HUDEP-2 (cell line): ENCODE results near the gene RIT2.

Source experiments
- DNase-seq, 76 experiments: peaks; one replicate each; lab custom pipeline; 2025; ENCODE audit not compliant: unreplicated experiment in 76 of 76; lab: John Stamatoyannopoulos, UW

Gene RIT2

DNA sequence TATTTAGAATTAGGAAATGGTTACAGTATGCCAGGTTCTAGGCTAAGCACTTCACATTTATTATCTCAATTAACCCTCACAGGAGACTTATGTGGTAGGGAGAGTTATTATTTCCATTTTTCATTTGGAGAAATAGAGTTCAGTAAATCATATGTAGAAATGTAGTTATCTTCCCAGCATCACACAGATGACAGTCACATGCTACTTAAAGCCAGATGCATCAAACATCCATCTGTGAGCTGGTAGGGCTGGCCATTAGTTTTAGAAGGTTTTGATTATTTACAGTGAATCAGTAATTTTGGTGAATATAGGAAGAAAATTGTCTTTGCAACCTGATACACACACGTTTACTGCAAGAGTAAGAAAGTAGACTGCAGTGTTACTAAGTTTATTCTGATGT is 97.9 kb downstream of the RIT2 start:
- DNase-seq: no peak

DNA sequence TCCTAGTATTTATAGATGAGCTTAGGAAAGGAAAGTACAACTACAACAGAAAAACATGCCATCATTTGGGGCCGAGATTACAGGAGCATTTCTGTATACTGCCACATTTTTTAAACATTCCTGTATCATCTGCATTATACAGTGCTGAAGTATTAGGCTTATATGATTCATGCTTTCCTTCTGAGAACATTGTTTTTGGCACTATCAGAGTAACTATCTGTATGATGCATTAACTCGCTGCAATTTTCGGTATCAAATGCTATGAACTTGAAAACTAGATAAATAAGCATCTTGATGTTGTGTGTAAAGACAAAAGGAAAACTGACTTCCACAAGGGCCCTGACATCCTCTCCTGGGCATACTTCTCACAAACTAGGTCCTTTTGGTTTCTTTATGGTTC is 102.0 kb downstream of the RIT2 start:
- no peak for DNase-seq

GRCh38 chr18:43012951-43013350 is 102.5 kb downstream of the RIT2 start:
- DNase-seq: no peak

- no peak for DNase-seq
These were observed 104.9 kb downstream of the RIT2 start for GRCh38 chr18:43010611-43011010.

DNA sequence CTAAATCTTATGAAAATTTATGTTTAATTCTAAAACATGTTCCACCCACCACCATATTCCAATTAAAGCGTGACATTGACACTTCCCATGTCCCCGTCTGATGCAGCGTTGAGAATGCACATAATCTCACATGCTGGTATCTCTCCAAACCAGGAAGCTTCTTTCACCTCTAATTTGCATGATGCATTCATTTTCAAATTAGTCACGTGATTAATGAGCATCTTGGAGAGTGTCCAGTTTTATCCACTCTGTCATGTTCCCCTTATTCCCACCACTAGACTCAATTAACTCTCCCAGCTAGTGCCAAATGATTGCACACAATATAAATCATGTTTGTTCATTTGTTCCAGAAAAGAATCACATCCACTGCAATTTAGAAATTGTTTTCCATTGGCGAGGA is 105.8 kb downstream of the RIT2 start:
- no peak for DNase-seq

DNA sequence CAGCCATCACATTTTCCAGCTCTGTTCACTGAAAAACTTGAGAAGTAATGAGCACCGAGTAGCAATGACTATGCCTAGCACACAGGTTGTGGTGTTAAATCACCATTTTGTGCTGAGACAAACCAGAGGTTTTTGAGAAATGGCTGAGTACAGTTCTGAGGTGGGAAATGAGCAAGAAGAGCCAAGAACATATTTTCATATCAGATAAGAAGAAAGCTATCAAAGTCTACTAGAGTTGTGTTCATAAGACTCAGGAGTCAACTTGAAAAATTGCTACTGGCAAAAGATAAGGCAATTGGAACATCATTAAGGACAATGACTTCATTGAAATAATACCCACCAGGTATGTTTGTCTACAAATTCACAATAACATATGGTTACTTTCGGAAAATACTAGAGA is 108.1 kb downstream of the RIT2 start:
- DNase-seq: no peak

DNA sequence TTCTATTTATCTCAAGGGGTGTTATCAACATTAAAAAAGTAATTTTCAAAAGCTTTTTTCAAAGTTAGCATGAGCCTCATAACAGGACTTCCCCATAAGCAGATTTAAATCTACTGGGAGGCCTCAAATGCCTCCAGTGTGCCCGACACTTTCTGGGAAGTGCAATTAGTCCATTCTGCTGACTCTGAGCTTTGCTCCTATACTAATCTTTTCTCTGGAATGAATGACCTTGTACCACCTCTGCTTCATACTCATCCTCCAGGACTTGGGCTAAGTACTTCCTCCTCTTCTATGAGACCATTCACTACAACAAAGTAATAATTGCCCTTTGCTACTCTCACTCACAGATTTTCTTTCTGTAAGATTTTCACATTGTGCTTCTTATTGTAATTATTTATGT is 111.1 kb downstream of the RIT2 start:
- no peak for DNase-seq

GRCh38 chr18:43001821-43002220 is 113.7 kb downstream of the RIT2 start:
- DNase-seq: no peak

DNA sequence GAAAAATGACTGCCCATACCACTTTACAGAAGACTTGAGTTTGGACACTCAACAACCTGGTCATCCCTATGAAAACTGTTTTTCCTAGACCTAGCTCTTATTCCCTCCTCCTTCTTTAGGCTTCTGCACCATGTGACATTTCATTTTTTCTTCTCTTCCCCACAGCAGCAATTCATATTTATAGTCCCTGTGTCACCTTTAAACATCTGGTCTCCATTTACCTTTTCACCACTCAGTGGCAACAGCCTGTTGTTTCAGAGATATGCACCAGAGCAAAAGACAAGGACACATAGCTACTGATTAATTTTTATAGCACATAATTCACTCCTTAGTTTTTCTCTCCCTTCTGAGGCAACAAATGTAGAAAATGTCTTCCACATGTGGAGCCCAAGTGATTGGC is 118.7 kb downstream of the RIT2 start:
- no peak for DNase-seq

DNA sequence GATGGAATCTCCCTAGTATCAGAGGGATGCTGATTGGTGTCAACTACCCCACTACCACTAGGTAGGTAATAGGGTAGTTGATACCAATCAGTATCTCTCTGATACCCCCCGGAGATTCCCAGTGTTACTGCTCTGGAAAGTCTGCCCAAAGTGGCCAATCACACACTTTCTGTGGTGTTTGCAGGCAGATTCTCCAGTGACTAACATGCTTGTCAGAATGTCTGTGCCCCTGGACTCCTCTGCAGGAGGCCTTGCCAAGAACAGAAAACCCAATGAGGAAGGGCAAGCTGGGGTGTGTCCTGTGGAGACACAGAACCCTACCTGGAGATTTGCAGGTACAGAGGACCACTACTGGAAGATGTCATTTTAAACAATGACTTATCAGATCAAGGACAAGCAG is 135.1 kb downstream of the RIT2 start:
- no peak for DNase-seq

DNA sequence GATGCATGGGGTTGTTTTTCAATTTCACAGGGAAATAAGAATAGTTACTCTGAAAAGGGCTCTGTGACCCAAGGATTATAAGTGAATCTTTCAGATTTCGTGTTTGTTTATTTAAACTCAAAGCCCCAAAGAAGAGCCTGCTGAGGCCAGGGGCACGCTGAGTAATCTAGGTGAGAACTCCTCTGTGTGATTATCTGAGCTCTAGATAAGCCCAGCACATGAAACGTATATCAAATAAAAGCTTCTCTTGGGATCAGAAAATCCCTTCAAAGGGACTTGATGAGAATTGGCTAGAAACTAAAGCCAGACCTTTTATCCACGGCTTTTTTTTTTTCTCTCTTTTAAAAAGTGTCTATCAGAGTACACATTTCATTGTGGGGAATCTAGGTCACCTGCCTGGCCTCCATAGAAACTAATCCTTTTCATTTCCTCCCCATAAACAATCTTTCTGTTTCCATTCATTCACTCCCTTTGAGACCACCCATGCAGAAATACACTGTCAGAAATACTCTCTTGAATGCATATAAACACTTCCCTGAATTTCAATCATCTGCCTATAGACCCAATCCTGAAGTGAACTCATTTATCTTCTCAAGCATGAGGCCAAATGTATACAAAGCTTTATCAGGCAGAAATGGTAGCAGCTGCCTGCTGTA is 137.4 kb downstream of the RIT2 start:
- DNase-seq: no peak

GRCh38 chr18:42976869-42977590 is 138.5 kb downstream of the RIT2 start:
- no peak for DNase-seq

DNA sequence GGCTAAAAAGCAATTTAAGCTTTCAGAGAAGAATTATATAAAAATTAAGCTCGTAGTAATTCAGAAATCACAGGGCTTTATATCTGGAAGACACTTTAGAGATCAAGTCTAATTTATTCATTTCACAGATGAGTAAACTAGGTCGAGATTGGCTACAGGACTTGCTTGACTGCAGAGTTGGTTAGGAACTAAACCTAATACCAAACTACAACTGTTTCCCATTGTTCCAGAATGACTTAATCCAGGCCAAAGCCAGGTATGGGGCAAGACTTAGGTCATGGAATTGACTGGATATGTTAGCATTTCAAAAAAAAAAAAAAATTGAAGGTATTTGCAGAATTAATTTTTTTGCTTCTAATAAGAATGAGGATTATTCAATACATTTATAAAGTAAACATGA is 146.1 kb downstream of the RIT2 start:
- DNase-seq: no peak

DNA sequence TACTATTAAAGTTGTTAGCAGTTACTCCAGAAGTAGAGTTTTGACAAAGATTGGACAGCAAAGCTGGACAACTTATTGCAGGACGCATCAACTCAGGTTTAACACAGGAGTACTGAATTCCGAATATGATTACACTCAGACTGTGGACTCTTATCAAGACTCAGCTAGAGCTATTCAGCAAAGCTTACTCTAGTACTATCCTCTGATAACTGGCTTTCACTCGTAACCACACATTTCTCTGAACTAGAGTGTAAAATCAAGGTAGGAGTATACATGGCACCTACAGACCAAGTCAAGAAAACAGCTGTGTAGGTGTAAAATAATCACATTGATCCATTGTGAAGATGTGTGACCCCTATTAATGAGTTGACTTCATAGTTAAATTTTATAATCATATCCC is 154.2 kb downstream of the RIT2 start:
- DNase-seq: no peak

GRCh38 chr18:42959528-42959927 is 156.0 kb downstream of the RIT2 start:
- no peak for DNase-seq

DNA sequence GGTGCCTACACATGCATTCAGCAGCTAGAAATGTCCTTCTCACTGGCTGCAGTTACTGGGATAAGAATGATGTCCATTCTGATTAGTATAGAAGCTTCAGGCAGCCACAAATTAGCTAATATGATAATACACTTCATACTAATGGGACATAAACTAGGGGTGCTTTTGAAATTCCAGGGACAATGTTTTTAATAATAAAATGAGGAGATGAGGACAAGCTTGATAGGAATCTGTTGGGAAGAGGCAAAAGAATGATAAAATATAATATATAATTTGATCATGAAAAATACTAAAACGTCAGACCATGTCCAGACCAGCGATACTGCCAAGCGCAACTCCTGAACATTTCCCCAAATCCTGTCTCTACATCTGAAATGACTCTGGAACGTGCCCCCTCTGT is 157.1 kb downstream of the RIT2 start:
- DNase-seq: no peak

- DNase-seq: no peak
These were observed 159.2 kb downstream of the RIT2 start for GRCh38 chr18:42956287-42956686.

DNA sequence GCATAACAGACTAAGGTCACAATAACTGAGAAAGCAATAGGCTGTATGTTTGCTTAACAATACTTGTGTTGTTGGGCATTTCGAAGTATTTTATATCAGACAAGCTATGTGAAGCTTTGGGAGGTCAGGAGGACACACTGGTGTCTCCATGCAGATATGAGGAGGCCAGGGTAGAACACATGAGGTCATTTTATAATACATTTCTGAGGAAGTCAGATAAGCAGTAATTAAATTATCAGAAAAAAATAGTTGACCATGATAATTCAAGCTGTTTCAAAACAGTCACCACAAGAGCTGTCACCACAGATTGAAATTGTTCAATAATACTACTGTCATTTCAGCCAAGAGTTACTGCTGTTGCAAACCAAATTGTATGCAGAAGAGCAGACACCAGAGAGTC is 160.6 kb downstream of the RIT2 start:
- no peak for DNase-seq

DNA sequence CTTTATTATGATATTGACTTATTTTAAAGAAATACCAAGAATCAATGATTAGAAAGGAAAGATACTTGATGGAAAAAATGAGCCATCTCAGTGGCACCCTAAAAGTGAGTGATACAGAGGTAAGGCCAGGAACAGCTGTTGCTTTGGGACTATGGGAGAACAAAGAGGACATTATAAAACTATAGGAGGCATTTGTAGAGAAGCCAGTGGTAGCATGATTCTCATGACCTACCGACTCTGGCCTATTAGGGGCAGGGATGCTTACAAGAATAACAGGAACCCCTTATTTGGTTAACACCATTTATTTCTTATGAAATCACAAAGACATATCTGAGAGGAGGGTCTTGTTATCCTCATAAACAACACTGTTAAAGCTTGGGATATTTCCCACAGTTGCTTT is 162.2 kb downstream of the RIT2 start:
- DNase-seq: no peak

DNA sequence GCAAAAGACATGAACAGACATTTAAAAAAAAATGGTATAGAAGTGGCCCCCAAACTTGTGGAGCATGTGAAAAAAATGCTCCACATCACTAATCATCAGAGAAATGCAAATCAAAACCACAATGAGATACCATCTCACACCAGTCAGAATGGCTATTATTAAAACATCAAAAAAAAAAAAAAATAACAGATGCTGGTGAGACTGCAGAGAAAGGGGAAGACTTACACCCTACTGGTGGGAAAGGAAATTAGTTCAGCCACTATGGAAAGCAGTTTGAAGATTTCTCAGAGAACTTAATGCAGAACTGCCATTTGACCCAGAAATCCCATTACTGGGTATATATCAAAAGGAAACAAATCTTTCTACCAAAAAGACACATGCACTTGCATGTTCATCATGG is 164.8 kb downstream of the RIT2 start:
- no peak for DNase-seq

GRCh38 chr18:42948831-42949230 is 166.7 kb downstream of the RIT2 start:
- no peak for DNase-seq

- no peak for DNase-seq
These were observed 173.6 kb downstream of the RIT2 start for GRCh38 chr18:42941860-42942259.

DNA sequence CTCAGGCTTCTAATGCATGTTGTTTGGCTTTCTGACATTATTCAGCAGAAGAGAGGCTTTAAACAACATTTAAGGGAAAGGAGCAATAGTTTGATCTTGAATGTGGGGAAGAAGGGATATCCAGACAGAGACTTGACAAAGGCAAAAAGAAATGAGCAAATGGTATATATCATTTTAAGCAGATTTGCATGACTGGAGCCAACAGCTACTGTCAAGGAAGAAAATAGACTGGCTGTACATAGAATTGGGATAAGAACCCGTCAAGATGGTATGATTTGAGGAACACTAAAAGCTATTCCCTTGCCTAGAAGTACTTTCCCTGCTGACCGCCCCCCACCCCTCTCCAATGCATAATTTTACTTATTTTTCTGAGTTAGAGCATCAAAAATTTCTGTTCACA is 174.5 kb downstream of the RIT2 start:
- no peak for DNase-seq
